Mucosa of stomach (tissue), 1 donor: ENCODE data around the gene LDLRAD3.

Source experiments
- H3K27me3 ChIP-seq: one replicate; pipeline ENCODE4 v1.7.0; 2013; ENCODE audit warnings: mild to moderate bottlenecking, low read length; ENCODE audit not compliant: control insufficient read depth, insufficient read depth
- H3K36me3 ChIP-seq: one replicate; pipeline ENCODE4 v1.7.0; 2013; ENCODE audit warnings: low read length; ENCODE audit not compliant: control insufficient read depth, insufficient read depth
- H3K4me1 ChIP-seq: one replicate; pipeline ENCODE4 v1.7.0; 2013; ENCODE audit warnings: mild to moderate bottlenecking, low read length; ENCODE audit not compliant: control insufficient read depth, insufficient read depth
- H3K4me3 ChIP-seq: one replicate; pipeline ENCODE4 v1.7.0; 2013; ENCODE audit warnings: low read length
- H3K9ac ChIP-seq: one replicate; pipeline ENCODE4 v1.7.0; 2013; ENCODE audit warnings: mild to moderate bottlenecking, low read length, moderate library complexity
- H3K9me3 ChIP-seq: one replicate; pipeline ENCODE4 v1.7.0; 2013; ENCODE audit warnings: mild to moderate bottlenecking, low read length, moderate library complexity; ENCODE audit not compliant: control insufficient read depth
- donor health status: Pancreatic carcinoma.

The LDLRAD3 gene

GRCh38 chr11:36061471-36061870 is 117.6 kb downstream of the LDLRAD3 start:
- Histone ChIP-seq H3K4me1 (no peaks in the 10 kb centered on the region), H3K9ac (no peak overlapping the region), H3K27me3 (no peaks in the 10 kb centered on the region), H3K36me3 (no peaks in the 10 kb centered on the region), H3K9me3 (no peaks in the 10 kb centered on the region), H3K4me3 (no peak overlapping the region)

GRCh38 chr11:36062796-36063365 is 119.0 kb downstream of the LDLRAD3 start:
- no peaks in the 10 kb centered on the region for H3K4me1 ChIP-seq
- no peaks in the 10 kb centered on the region for H3K36me3 ChIP-seq
- H3K9ac ChIP-seq: no peak overlapping the region
- no peak overlapping the region for H3K4me3 ChIP-seq
- no peaks in the 10 kb centered on the region for H3K9me3 ChIP-seq
- H3K27me3 ChIP-seq: no peaks in the 10 kb centered on the region

- H3K9me3 ChIP-seq: no peaks in the 10 kb centered on the region
- no peaks in the 10 kb centered on the region for H3K4me1 ChIP-seq
- no peak overlapping the region for H3K9ac ChIP-seq
- H3K4me3 ChIP-seq: no peak overlapping the region
- no peaks in the 10 kb centered on the region for H3K27me3 ChIP-seq
- H3K36me3 ChIP-seq: no peaks in the 10 kb centered on the region
Observed at GRCh38 chr11:36065436-36065835, 121.6 kb downstream of the LDLRAD3 start.

- no peak overlapping the region for H3K9ac ChIP-seq
- H3K9me3 ChIP-seq: no peaks in the 10 kb centered on the region
- no peak overlapping the region for H3K4me3 ChIP-seq
- no peaks in the 10 kb centered on the region for H3K27me3 ChIP-seq
- no peaks in the 10 kb centered on the region for H3K36me3 ChIP-seq
- no peaks in the 10 kb centered on the region for H3K4me1 ChIP-seq
Observed at GRCh38 chr11:36066891-36067290, 123.0 kb downstream of the LDLRAD3 start.

GRCh38 chr11:36069576-36070212 is 125.8 kb downstream of the LDLRAD3 start:
- no peaks in the 10 kb centered on the region for H3K36me3 ChIP-seq
- no peaks in the 10 kb centered on the region for H3K4me1 ChIP-seq
- no peak overlapping the region for H3K4me3 ChIP-seq
- H3K27me3 ChIP-seq: no peaks in the 10 kb centered on the region
- H3K9me3 ChIP-seq: no peaks in the 10 kb centered on the region
- H3K9ac ChIP-seq: no peak overlapping the region

- no peak overlapping the region for H3K9ac ChIP-seq
- no peaks in the 10 kb centered on the region for H3K4me1 ChIP-seq
- H3K36me3 ChIP-seq: no peaks in the 10 kb centered on the region
- H3K9me3 ChIP-seq: no peaks in the 10 kb centered on the region
- H3K27me3 ChIP-seq: no peaks in the 10 kb centered on the region
- no peak overlapping the region for H3K4me3 ChIP-seq
Observed at GRCh38 chr11:36070213-36070953, 126.5 kb downstream of the LDLRAD3 start.

- H3K27me3 ChIP-seq: no peaks in the 10 kb centered on the region
- H3K36me3 ChIP-seq: no peaks in the 10 kb centered on the region
- no peak overlapping the region for H3K9ac ChIP-seq
- H3K4me3 ChIP-seq: no peak overlapping the region
- no peaks in the 10 kb centered on the region for H3K4me1 ChIP-seq
- H3K9me3 ChIP-seq: no peaks in the 10 kb centered on the region
Observed at GRCh38 chr11:36070954-36071330, 127.1 kb downstream of the LDLRAD3 start.

GRCh38 chr11:36071917-36072500 is 128.1 kb downstream of the LDLRAD3 start:
- Histone ChIP-seq H3K9me3 (no peaks in the 10 kb centered on the region), H3K27me3 (no peaks in the 10 kb centered on the region), H3K9ac (no peak overlapping the region), H3K4me1 (no peaks in the 10 kb centered on the region), H3K36me3 (no peaks in the 10 kb centered on the region), H3K4me3 (no peak overlapping the region)

GRCh38 chr11:36073411-36074203 is 129.7 kb downstream of the LDLRAD3 start:
- Histone ChIP-seq H3K27me3 (no peaks in the 10 kb centered on the region), H3K4me3 (no peak overlapping the region), H3K9me3 (no peaks in the 10 kb centered on the region), H3K36me3 (no peaks in the 10 kb centered on the region), H3K4me1 (no peaks in the 10 kb centered on the region), H3K9ac (no peak overlapping the region)

- H3K36me3 ChIP-seq: no peaks in the 10 kb centered on the region
- H3K4me3 ChIP-seq: no peak overlapping the region
- H3K9me3 ChIP-seq: no peaks in the 10 kb centered on the region
- no peaks in the 10 kb centered on the region for H3K4me1 ChIP-seq
- H3K9ac ChIP-seq: no peak overlapping the region
- H3K27me3 ChIP-seq: no peaks in the 10 kb centered on the region
Observed at GRCh38 chr11:36074941-36075431, 131.1 kb downstream of the LDLRAD3 start.

GRCh38 chr11:36077368-36077767 is 133.5 kb downstream of the LDLRAD3 start:
- no peak overlapping the region for H3K4me3 ChIP-seq
- no peaks in the 10 kb centered on the region for H3K36me3 ChIP-seq
- H3K4me1 ChIP-seq: no peaks in the 10 kb centered on the region
- no peak overlapping the region for H3K9ac ChIP-seq
- H3K9me3 ChIP-seq: no peaks in the 10 kb centered on the region
- no peaks in the 10 kb centered on the region for H3K27me3 ChIP-seq
